Transverse colon (tissue), 4 donors: ENCODE measurements around the gene ARFGEF2. TPM values are rescaled to one million over a fixed set of nuclear protein-coding genes. Genes with fewer than 3 reads are reported as not detected.

Source experiments
- DNase-seq: peaks from one replicate; pipeline ENCODE4 v3.0.0-alpha.2; 2019
- H3K27ac ChIP-seq, 4 donors: fragments of 200-600 bp; sonication (generic); 2 replicates each; pipeline ENCODE4 v1.5.1; 2016 to 2018; ENCODE audit warnings: inconsistent platforms in 4 of 4
- H3K27me3 ChIP-seq: fragments of 200-600 bp; sonication (generic); 2 replicates; pipeline ENCODE4 v1.5.1; 2017; ENCODE audit warnings: inconsistent platforms
- H3K36me3 ChIP-seq, 4 donors: fragments of 200-600 bp; sonication (generic); 2 replicates each; pipeline ENCODE4 v1.5.1; 2017 to 2019; ENCODE audit warnings: inconsistent platforms in 4 of 4
- H3K4me1 ChIP-seq, 4 donors: fragments of 200-600 bp; sonication (generic); 2 replicates each; pipeline ENCODE4 v1.5.1; 2017 to 2020; ENCODE audit warnings: inconsistent platforms in 4 of 4
- H3K4me3 ChIP-seq, 4 donors: fragments of 200-600 bp; sonication (generic); 1 replicate in 1 of 4; 2 replicates in 3 of 4; pipeline versions ENCODE4 v1.5.1 to v1.6.1; 2017 to 2019; ENCODE audit warnings: inconsistent platforms in 4 of 4
- H3K9me3 ChIP-seq, 2 donors: fragments of 200-600 bp; sonication (generic); 2 replicates each; pipeline ENCODE4 v1.5.1; 2017 to 2019; ENCODE audit warnings: inconsistent platforms in 2 of 2
- EP300 ChIP-seq: sonication (generic); formaldehyde crosslinking; IDR thresholded peaks from one replicate; pipeline ENCODE4 v1.6.1; 2017; ENCODE audit warnings: antibody characterized with exemption, low read depth
- POLR2A ChIP-seq: fragments of 450-650 bp; IDR thresholded peaks from one replicate; pipeline ENCODE4 v1.6.1; 2016; ENCODE audit warnings: antibody characterized with exemption, mild to moderate bottlenecking, moderate library complexity
- POLR2AphosphoS5 ChIP-seq, 3 donors: sonication (generic); formaldehyde crosslinking; IDR thresholded peaks; one replicate each; pipeline ENCODE4 v1.6.1; 2016; ENCODE audit warnings: antibody characterized with exemption in 3 of 3
- WGBS, 2 donors: methylation state at CpG; one replicate each; pipeline ENCODE4 v1.1.5; 2018; ENCODE audit warnings: low coverage in 1 of 2; 5-methylcytosine and 5-hydroxymethylcytosine counted together
- in situ Hi-C, 4 donors: fragments of 200-750 bp; cut with MboI; loops; one replicate each; pipeline versions ENCODE4 v1.15.0 to v1.15.1; 2017; ENCODE audit warnings: low sequenced_read_pairs in 3 of 4, low pct_ligation_motif_present in 1 of 4, low pct_unique_long_range_greater_than_20kb in 1 of 4
- intact Hi-C: fragments of 100-400 bp; cut with DNase I; formaldehyde crosslinking; loops from one replicate; pipeline ENCODE4 v1.15.1; 2023; ENCODE audit warnings: low total_unique reads
- total RNA-seq, 4 donors: library from RNA; depleted of rRNA; stranded (reverse); fragments of >200 nt; gene quantifications; one replicate each; pipeline ENCODE4 v1.1.0, GENCODE V29; 2016
- TF ChIP-seq, protein P1 (sequence below), 5 experiments: fragments of 200-600 bp in 3 of 5; fragments of 450-650 bp in 2 of 5; sonication (generic) in 3 of 5; IDR thresholded peaks; 1 replicate in 2 of 5; 2 replicates in 3 of 5; pipeline ENCODE4 v1.5.1; 2016 to 2017; ENCODE audit warnings: antibody characterized with exemption in 5 of 5, inconsistent platforms in 3 of 5, mild to moderate bottlenecking in 2 of 5, moderate library complexity in 1 of 5

ARFGEF2 gene
- total RNA-seq, 4 donors from 2014 or later = 52.5 to 69.5 (median 68.5) TPM

DNA sequence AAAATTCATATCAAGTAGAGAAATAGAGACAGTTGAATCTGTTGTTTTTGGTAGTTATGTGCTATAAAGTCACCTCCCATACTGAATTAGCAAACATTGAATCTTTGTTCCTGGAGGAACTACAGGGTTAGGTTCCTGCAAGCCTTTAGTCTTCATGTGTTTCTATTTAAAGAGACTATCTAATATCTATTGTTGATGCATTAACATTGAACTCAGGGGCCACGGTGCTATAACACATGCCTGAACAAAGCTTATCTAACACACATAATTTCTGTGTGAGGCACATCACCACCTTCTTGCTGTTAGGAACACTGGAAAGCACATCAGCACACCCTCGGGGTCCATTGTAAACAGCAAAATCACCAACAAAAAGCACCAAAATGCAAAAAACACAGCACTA lies 21.2 kb downstream of the ARFGEF2 start:
- DNase-seq = no peak
- Histone ChIP-seq H3K36me3 (peaks cover 0 to 24% (median 6%) of the 10 kb centered on the region in 4 donors), H3K27ac (no peak overlapping the region), H3K27me3 (no peaks in the 10 kb centered on the region), H3K4me1 (peaks cover 0 to 34% (median 27%) of the 10 kb centered on the region in 4 donors), H3K9me3 (no peaks in the 10 kb centered on the region), H3K4me3 (no peak overlapping the region)
- TF ChIP-seq POLR2A (no peak), POLR2AphosphoS5 (IDR thresholded peaks at IDR 0.05) (no peak), EP300 (no peak)
- TF ChIP-seq, protein P1, sequence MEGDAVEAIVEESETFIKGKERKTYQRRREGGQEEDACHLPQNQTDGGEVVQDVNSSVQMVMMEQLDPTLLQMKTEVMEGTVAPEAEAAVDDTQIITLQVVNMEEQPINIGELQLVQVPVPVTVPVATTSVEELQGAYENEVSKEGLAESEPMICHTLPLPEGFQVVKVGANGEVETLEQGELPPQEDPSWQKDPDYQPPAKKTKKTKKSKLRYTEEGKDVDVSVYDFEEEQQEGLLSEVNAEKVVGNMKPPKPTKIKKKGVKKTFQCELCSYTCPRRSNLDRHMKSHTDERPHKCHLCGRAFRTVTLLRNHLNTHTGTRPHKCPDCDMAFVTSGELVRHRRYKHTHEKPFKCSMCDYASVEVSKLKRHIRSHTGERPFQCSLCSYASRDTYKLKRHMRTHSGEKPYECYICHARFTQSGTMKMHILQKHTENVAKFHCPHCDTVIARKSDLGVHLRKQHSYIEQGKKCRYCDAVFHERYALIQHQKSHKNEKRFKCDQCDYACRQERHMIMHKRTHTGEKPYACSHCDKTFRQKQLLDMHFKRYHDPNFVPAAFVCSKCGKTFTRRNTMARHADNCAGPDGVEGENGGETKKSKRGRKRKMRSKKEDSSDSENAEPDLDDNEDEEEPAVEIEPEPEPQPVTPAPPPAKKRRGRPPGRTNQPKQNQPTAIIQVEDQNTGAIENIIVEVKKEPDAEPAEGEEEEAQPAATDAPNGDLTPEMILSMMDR (IDR thresholded peaks at IDR 0.05) = no peak
- 69 to 83% methylated on average over 1 to 2 of the region's 2 CpGs for WGBS, 2 donors
- intact Hi-C loops = no loop called here
- in situ Hi-C loops = no loop called here

DNA sequence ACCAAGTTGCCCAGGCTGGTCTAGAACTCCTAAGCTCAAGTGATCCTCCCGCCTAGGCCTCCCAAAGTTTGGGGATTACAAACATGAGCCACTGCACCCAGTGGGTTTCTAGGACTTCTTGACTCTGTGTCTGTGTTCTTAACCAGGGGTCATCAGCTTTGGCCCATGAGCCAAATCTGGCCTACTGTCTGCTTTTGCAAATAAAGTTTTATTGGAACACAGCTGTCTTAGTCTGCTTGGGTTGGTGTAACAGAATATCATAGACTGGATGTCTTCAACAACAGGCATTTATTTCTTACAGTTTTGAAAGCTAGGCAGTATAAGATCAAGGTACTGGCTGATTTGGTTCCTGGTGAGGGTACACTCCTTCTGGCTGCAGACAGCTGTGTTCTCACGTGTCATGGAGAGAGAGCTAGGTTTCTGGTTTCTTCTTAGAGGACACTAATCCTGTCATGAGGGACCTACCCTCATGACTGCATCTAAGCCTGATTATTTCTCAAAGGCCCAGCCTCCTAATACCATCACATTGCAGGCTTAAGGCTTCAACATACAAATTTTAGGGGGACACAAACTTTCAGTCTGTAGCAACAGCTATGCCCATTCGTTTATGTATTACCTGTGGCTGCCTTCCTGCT lies 23.3 kb downstream of the ARFGEF2 start:
- TF ChIP-seq EP300 (no peak), POLR2AphosphoS5 (IDR thresholded peaks at IDR 0.05) (no peak), POLR2A (no peak)
- TF ChIP-seq, protein P1 (IDR thresholded peaks at IDR 0.05) = no peak
- in situ Hi-C loops = no loop called here
- DNase-seq = no peak
- Histone ChIP-seq H3K9me3 (no peaks in the 10 kb centered on the region), H3K4me1 (peaks cover 0 to 33% (median 28%) of the 10 kb centered on the region in 4 donors), H3K36me3 (peaks cover 0 to 24% (median 6%) of the 10 kb centered on the region in 4 donors), H3K4me3 (no peak overlapping the region), H3K27ac (peak overlapping the region; percentile 75 to 83 (median 82)), H3K27me3 (no peaks in the 10 kb centered on the region)
- 91% methylated on average over 3 of the region's 3 CpGs; no CpG with 5 or more reads in 1 of the 2 donors for WGBS, 2 donors
- intact Hi-C loops = no loop called here

DNA sequence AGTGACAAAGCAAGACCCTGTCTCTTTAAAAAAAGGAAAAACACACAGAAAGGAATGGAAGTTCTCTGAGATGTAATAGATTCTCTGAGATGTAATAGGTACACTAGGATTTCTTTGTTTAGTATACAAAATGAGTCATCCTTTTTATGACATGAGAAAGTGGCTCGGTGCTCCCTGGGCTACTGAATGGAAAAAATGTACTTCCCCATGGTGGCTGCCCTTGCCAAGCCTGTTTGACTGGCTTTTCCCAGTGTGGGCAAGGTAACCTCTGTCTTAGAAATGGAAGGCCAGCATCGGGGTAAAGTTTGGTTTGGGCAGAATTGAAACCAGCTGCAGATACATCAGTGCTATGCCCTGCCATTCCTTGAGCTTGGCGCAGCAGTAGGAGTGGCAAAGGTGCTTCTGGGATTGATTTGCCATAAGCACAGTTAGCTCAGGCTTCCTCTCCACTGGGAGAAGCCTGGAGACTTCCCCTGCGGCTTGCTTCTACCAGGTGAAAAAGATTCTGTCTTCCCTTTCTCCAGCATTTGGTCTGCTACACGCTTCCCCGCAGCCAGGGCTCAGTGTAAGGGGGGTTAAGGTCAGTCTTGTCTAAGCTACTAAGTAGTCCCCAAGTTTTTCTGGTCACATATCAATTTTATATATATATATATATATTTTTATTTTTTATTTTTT lies 24.5 kb downstream of the ARFGEF2 start:
- peaks cover 0 to 33% (median 28%) of the 10 kb centered on the region in 4 donors for H3K4me1 ChIP-seq
- intact Hi-C loops = no loop called here
- peak; percentile 88 for DNase-seq
- H3K4me3 ChIP-seq = no peak overlapping the region
- no peaks in the 10 kb centered on the region for H3K27me3 ChIP-seq
- peak overlapping the region; percentile 75 to 83 (median 82) for H3K27ac ChIP-seq
- 49 to 64% methylated on average over 2 to 6 of the region's 6 CpGs for WGBS, 2 donors
- no peaks in the 10 kb centered on the region for H3K9me3 ChIP-seq
- in situ Hi-C loops = no loop called here
- peaks cover 0 to 27% (median 11%) of the 10 kb centered on the region in 4 donors for H3K36me3 ChIP-seq
- TF ChIP-seq EP300 = no peak
- TF ChIP-seq POLR2AphosphoS5 (IDR thresholded peaks at IDR 0.05) = peak in 2 of 3 donors; percentile 65 to 79
- TF ChIP-seq, protein P1 (IDR thresholded peaks at IDR 0.05) = no peak

DNA sequence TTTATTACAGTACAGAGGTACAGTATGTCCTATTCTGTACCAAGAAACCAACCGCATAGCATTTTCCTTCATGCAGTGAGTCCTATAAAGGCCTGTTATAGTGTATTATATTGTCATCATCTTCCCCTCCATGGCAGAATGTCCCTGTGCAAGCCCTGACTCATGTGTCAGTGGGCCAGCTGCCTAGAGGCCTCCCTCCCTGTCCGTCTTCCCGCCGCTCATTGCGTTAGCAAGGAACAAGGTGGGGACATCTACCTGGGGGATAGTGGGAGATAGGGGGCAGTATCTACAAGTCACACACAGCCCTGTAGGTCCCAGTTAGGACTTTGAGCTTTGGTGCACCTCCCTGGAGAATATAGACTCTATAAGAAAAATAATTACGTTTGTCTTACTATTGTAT lies 27.1 kb downstream of the ARFGEF2 start:
- H3K36me3 ChIP-seq = peaks cover 0 to 34% (median 16%) of the 10 kb centered on the region in 4 donors
- no peak for DNase-seq
- H3K27ac ChIP-seq = peak overlapping the region in 2 of 4 donors; percentile 2 to 42
- in situ Hi-C loops = no loop called here
- no peaks in the 10 kb centered on the region for H3K27me3 ChIP-seq
- TF ChIP-seq EP300 = no peak
- TF ChIP-seq, protein P1 (IDR thresholded peaks at IDR 0.05) = no peak
- no peak for TF ChIP-seq POLR2A
- H3K9me3 ChIP-seq = no peaks in the 10 kb centered on the region
- 84% methylated on average over 6 of the region's 6 CpGs; no CpG with 5 or more reads in 1 of the 2 donors for WGBS, 2 donors
- no peak overlapping the region for H3K4me3 ChIP-seq
- H3K4me1 ChIP-seq = peaks cover 0 to 30% (median 27%) of the 10 kb centered on the region in 4 donors
- intact Hi-C loops = no loop called here
